Calu3 (cell line): ENCODE measurements around the gene C17orf50. TPM values are rescaled to one million over a fixed set of nuclear protein-coding genes. Genes with fewer than 3 reads are reported as not detected.

Source experiments
- BruUV-seq: library from RNA; stranded (reverse); fragments of 400-500 nt; replicated peaks from 2 replicates; lab custom pipeline; 2021; lab: Mats Ljungman, UMichigan
- CTCF ChIA-PET: fragments of 300-600 bp; sonication (Branson Sonifier 250); formaldehyde crosslinking; loops from one replicate; lab custom pipeline; 2022; ENCODE audit warnings: antibody characterized with exemption; lab: Charles Lee
- DNase-seq: peaks from one replicate; pipeline ENCODE4 v3.0.0; 2022
- H3K27ac Mint-ChIP-seq: one replicate; pipeline ENCODE4 v1.8.0; 2022; ENCODE audit warnings: mixed read lengths; ENCODE audit not compliant: unreplicated experiment
- H3K27me3 Mint-ChIP-seq: one replicate; pipeline ENCODE4 v1.8.0; 2022; ENCODE audit warnings: mixed read lengths; ENCODE audit not compliant: unreplicated experiment
- H3K36me3 Mint-ChIP-seq: one replicate; pipeline ENCODE4 v1.8.0; 2022; ENCODE audit warnings: mild to moderate bottlenecking, moderate library complexity, mixed read lengths; ENCODE audit not compliant: insufficient read depth, unreplicated experiment
- H3K4me1 Mint-ChIP-seq: one replicate; pipeline ENCODE4 v1.8.0; 2022; ENCODE audit warnings: mild to moderate bottlenecking, low read depth, mixed read lengths; ENCODE audit not compliant: unreplicated experiment
- H3K4me3 Mint-ChIP-seq: one replicate; pipeline ENCODE4 v1.8.0; 2022; ENCODE audit warnings: mild to moderate bottlenecking, low read depth, moderate library complexity, mixed read lengths; ENCODE audit not compliant: unreplicated experiment
- H3K9me3 Mint-ChIP-seq: one replicate; pipeline ENCODE4 v1.8.0; 2022; ENCODE audit warnings: low read depth, mixed read lengths; ENCODE audit not compliant: unreplicated experiment
- CTCF ChIP-seq: fragments of 200-600 bp; IDR thresholded peaks from one replicate; pipeline ENCODE4 v1.8.0; 2022; ENCODE audit warnings: antibody characterized with exemption; ENCODE audit not compliant: unreplicated experiment
- intact Hi-C: fragments of 100-400 bp; cut with micrococcal nuclease; formaldehyde crosslinking; loops from one replicate; pipeline ENCODE4 v1.10.0; 2022; ENCODE audit not compliant: unreplicated experiment
- total RNA-seq: library from RNA; stranded (reverse); gene quantifications from 2 replicates; pipeline ENCODE4 v1.2.3, GENCODE V29; 2022

The C17orf50 gene
- total RNA-seq, 1 experiment from 2014 or later = not detected

GRCh38 chr17:35733366-35733765 lies 27.3 kb upstream of the C17orf50 start:
- DNase-seq = no peak
- no peak for TF ChIP-seq CTCF
- Mint-ChIP-seq H3K4me1 (peaks cover 7% of the 10 kb centered on the region), H3K36me3 (peaks cover 15% of the 10 kb centered on the region), H3K27ac (no peak overlapping the region), H3K9me3 (no peaks in the 10 kb centered on the region), H3K4me3 (no peak overlapping the region), H3K27me3 (peaks cover 12% of the 10 kb centered on the region)
- intact Hi-C loops = no loop called here
- BruUV-seq = no TSS peak
- CTCF ChIA-PET = interaction anchor here (0.6 kb wide), 1 partner anchor 38 kb away, joined by 5 read pairs; no protein-coding TSS in a partner anchor

GRCh38 chr17:35734396-35734795 lies 26.3 kb upstream of the C17orf50 start:
- intact Hi-C loops = no loop called here
- Mint-ChIP-seq H3K27me3 (peaks cover 22% of the 10 kb centered on the region), H3K36me3 (peaks cover 15% of the 10 kb centered on the region), H3K27ac (no peak overlapping the region), H3K4me3 (no peak overlapping the region), H3K4me1 (peaks cover 7% of the 10 kb centered on the region), H3K9me3 (no peaks in the 10 kb centered on the region)
- DNase-seq = no peak
- no TSS peak for BruUV-seq
- no peak for TF ChIP-seq CTCF
- CTCF ChIA-PET = no interaction called here

GRCh38 chr17:35735036-35735805 lies 25.5 kb upstream of the C17orf50 start:
- Mint-ChIP-seq H3K4me1 (peaks cover 7% of the 10 kb centered on the region), H3K27ac (no peak overlapping the region), H3K9me3 (no peaks in the 10 kb centered on the region), H3K4me3 (no peak overlapping the region), H3K27me3 (peaks cover 30% of the 10 kb centered on the region), H3K36me3 (peaks cover 15% of the 10 kb centered on the region)
- DNase-seq = no peak
- CTCF ChIA-PET = interaction anchor here (1.3 kb wide), 1 partner anchor 12 kb away, joined by 4 read pairs; no protein-coding TSS in a partner anchor
- no peak for TF ChIP-seq CTCF
- no TSS peak for BruUV-seq
- intact Hi-C loops = no loop called here

- peaks cover 6% of the 10 kb centered on the region for H3K36me3 Mint-ChIP-seq
- no peak overlapping the region for H3K4me3 Mint-ChIP-seq
- H3K27me3 Mint-ChIP-seq = peaks cover 31% of the 10 kb centered on the region
- DNase-seq = no peak
- BruUV-seq = no TSS peak
- peaks cover 1% of the 10 kb centered on the region for H3K4me1 Mint-ChIP-seq
- H3K27ac Mint-ChIP-seq = no peak overlapping the region
- CTCF ChIA-PET = interaction anchor here (0.9 to 1.3 kb wide), 2 partner anchors 11 to 132 kb away, joined by 3 to 4 read pairs; no protein-coding TSS in a partner anchor
- no peak for TF ChIP-seq CTCF
- no peaks in the 10 kb centered on the region for H3K9me3 Mint-ChIP-seq
- intact Hi-C loops = no loop called here
Measured at GRCh38 chr17:35736236-35736635, 24.5 kb upstream of the C17orf50 start.
